ENCODE measurements around the gene SLX9.

GRCh38 chr21:44989943-44990780 lies 50.3 kb downstream of the SLX9 start:
- TF ChIP-seq YY1 (IDR thresholded peaks at IDR 0.05; ENCODE audit: insufficient read depth, insufficient read length) (no peak), ZNF274 (IDR thresholded peaks at IDR 0.05; ENCODE audit: low read depth, low read length) (no peak)

Measured in NT2/D1 (cell line).